H1 (cell line): ENCODE data around the gene PFN3. TPM values are rescaled to one million over a fixed set of nuclear protein-coding genes. Genes with fewer than 3 reads are reported as not detected.

Experiments
- ATF2 ChIP-seq: IDR thresholded peaks from 2 replicates; pipeline ENCODE4 v1.6.1; 2012; ENCODE audit warnings: low read length, inconsistent platforms
- BCL11A ChIP-seq, 2 experiments: IDR thresholded peaks; one replicate each; pipeline ENCODE4 v1.6.1; 2011; ENCODE audit warnings: low read depth in 2 of 2, low read length in 2 of 2, mild to moderate bottlenecking in 2 of 2
- CHD7 ChIP-seq: fragments of 300-600 bp; sonication (generic); IDR thresholded peaks from 2 replicates; pipeline ENCODE4 v1.7.1; 2012; ENCODE audit warnings: low read length, moderate library complexity, mild to moderate bottlenecking, inconsistent platforms; ENCODE audit not compliant: insufficient replicate concordance
- CTBP2 ChIP-seq: IDR thresholded peaks from 2 replicates; pipeline ENCODE4 v1.7.0; 2011; ENCODE audit warnings: borderline replicate concordance, mild to moderate bottlenecking, moderate library complexity, mixed read lengths, low read length; ENCODE audit not compliant: insufficient read depth, insufficient read length
- EZH2 ChIP-seq: fragments of 200-600 bp; sonication (generic); IDR thresholded peaks from 2 replicates; pipeline ENCODE4 v1.7.1; 2012; ENCODE audit warnings: low read depth, mild to moderate bottlenecking, moderate library complexity, low read length, inconsistent platforms; ENCODE audit not compliant: severe bottlenecking
- KDM5A ChIP-seq: fragments of 200-600 bp; IDR thresholded peaks from 2 replicates; pipeline ENCODE4 v1.7.1; 2012; ENCODE audit warnings: mild to moderate bottlenecking, low read length, inconsistent platforms, mixed read lengths
- SIRT6 ChIP-seq: IDR thresholded peaks from one replicate; pipeline ENCODE4 v1.7.1; 2012; ENCODE audit warnings: low read length, inconsistent platforms
- TAF7 ChIP-seq: optimal IDR thresholded peaks from 2 replicates; pipeline ENCODE3; 2011; ENCODE audit warnings: low read depth, mild to moderate bottlenecking, inconsistent platforms, low read length, moderate library complexity, borderline replicate concordance
- polyA plus RNA-seq, 7 experiments: library from polyadenylated mRNA; depleted of rRNA in 3 of 7; stranded (reverse) in 5 of 7; unstranded in 2 of 7; fragments of >200 nt in 5 of 7; fragments of 200-250 nt in 2 of 7; gene quantifications; 1 replicate in 5 of 7; 2 replicates in 1 of 7; 4 replicates in 1 of 7; pipeline versions ENCODE4 v1.2.1 to v1.2.3, GENCODE V29; 2011 to 2013; ENCODE audit warnings: missing spikeins in 2 of 7, mixed read lengths in 2 of 7
- total RNA-seq: library from RNA; stranded (reverse); fragmentation: NEBNext Ultra II Directional; extraction: Animal tissue kit (Norgen Biotek cat#: 25700); gene quantifications from 2 replicates; pipeline ENCODE4 v1.2.1, GENCODE V29; 2021

PFN3 gene
- total and polyA plus RNA-seq, 2 of the 8 experiments (the other 6 are each of a cell fraction or from before 2014, with no cell fraction given) = not detected

- TF ChIP-seq CHD7 (no peak), KDM5A (no peak), ATF2 (no peak), EZH2 (no peak), SIRT6 (no peak), TAF7 (no peak), BCL11A (IDR thresholded peaks at IDR 0.05; ENCODE audit: low read depth in 2 of 2, low read length in 2 of 2) (no peak), CTBP2 (no peak)
Measured at GRCh38 chr5:177397875-177398390, 2.5 kb downstream of the PFN3 start (continued).
